ENCODE measurements around the gene PPARG.

The PPARG gene

DNA sequence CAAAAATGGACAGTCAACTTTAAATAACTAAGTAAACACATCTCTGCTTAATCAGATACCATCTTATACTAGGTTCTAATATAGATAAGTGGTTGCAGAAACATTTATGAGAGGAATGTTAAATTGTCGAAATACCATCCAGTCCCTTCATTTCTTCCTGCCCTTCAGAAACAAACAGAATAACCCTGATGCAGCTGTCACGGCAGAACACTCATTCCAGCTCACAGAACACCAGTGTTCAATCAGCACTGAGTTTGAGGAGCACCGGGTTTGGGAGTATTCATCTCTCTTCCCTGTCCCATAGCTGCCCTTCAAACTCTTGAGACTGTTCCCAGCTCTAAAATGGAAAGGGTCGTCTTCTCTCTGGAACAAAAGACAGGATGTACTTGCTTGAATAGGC, 134.3 kb downstream of the PPARG start:
- in situ Hi-C loops (cut with HindIII; ENCODE audit: low sequenced_read_pairs): no loop called here
- no peak overlapping the region for H3K4me3 ChIP-seq (ENCODE audit: low read depth, low read length)
- no peak for TF ChIP-seq CTCF (IDR thresholded peaks at IDR 0.05; ENCODE audit: low read depth, low read length, missing control alignments)
- no peak for DNase-seq (ENCODE audit: low read depth)

DNA sequence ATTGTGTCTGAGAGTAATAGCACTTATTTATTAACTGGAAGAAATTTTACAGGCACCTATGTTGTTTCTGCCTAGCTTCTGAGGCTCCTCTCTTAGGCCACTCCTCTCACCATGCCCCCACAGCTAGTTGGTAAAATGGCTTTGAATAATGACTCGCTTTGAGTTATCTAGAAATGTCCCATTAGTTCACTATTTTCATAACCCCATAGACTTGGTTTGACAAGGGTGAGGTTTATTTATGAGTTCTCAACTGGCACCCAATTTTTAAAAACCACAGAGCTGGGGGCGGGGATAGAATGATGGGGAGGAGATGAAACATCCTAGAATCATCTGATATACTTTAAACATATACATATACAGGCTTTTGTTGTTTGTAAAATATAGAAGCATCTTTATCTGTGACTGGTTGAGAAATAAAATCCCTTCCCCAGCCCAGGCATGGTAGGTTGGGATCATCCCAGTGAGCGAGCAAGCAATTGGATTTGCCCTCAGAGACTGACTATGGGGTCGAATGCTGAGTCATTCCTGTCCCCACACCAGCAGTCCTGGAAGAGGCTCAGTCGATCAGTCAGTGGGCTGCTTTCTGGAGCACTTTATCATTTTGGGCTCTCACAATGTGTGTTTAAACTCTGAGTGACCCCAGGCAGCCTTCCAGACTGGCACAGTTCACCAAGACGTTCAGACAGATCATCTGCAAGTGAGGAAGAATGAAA, 135.2 kb downstream of the PPARG start:
- in situ Hi-C loops (cut with HindIII; ENCODE audit: low sequenced_read_pairs): no loop called here
- DNase-seq (ENCODE audit: low read depth): no peak
- no peak for TF ChIP-seq CTCF (IDR thresholded peaks at IDR 0.05; ENCODE audit: low read depth, low read length, missing control alignments)
- H3K4me3 ChIP-seq (ENCODE audit: low read depth, low read length): no peak overlapping the region

DNA sequence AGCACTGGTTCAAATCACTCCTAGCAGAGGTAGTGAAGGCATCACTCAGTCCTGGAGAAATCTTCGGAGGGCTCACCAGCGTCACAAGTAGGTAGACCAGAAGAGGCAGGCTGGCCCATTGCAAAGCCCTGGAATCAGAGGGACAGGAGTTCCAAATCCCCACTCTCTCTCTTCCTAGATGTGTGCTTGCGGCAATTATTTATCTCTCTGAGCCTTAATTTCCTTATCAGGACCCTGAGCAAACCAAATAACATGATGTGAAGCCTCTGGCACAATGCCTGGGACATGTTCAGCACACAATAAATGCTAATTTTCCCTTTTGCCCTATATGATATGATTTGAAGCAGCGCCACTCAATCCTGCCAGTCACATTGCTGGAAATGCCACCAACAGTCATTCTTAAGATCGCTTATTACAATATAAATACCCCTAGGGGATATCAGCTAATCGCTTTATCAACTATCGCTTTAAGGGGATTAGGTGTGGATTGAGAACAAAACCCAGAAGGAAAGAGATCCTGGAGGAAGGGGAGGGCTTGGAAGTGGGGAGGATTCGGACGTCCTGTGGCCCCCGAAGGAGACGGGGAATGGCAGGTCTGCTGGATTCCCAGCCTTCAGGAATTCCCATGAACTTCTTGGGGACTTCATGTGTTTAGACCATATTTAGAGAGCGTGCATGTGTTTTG, 135.9 kb downstream of the PPARG start:
- no peak for DNase-seq (ENCODE audit: low read depth)
- no peak overlapping the region for H3K4me3 ChIP-seq (ENCODE audit: low read depth, low read length)
- TF ChIP-seq CTCF (IDR thresholded peaks at IDR 0.05; ENCODE audit: low read depth, low read length, missing control alignments): no peak
- in situ Hi-C loops (cut with HindIII; ENCODE audit: low sequenced_read_pairs): loop anchor here (5.0 kb wide), 1 partner anchor 87 kb away; no protein-coding TSS in a partner anchor

GRCh38 chr3:12425850-12426579, 137.1 kb downstream of the PPARG start:
- no peak for TF ChIP-seq CTCF (IDR thresholded peaks at IDR 0.05; ENCODE audit: low read depth, low read length, missing control alignments)
- in situ Hi-C loops (cut with HindIII; ENCODE audit: low sequenced_read_pairs): loop anchor here (5.0 kb wide), 1 partner anchor 89 kb away; no protein-coding TSS in a partner anchor
- H3K4me3 ChIP-seq (ENCODE audit: low read depth, low read length): no peak overlapping the region
- no peak for DNase-seq (ENCODE audit: low read depth)

DNA sequence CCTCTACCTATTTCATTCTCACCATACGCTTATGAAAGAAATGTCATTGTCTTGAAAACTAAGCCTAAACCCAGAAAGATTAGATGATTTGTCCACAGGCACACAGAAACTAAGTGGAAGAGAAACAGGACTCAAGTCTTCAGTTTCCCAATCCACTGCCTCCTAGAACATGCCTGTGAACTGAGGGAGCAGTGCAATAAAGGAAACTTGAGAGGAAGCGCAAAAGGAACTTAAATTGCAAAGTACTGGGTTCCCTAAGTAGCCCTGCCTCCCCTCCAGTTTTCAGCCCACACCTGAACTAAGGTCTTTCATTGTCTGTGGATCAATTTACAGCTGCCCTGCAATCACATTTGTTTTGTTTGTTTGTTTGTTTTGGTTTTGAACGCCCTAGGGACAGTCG, 138.7 kb downstream of the PPARG start:
- DNase-seq (ENCODE audit: low read depth): no peak
- TF ChIP-seq CTCF (IDR thresholded peaks at IDR 0.05; ENCODE audit: low read depth, low read length, missing control alignments): no peak
- H3K4me3 ChIP-seq (ENCODE audit: low read depth, low read length): no peak overlapping the region
- in situ Hi-C loops (cut with HindIII; ENCODE audit: low sequenced_read_pairs): loop anchor here (5.0 kb wide), 1 partner anchor 90 kb away; no protein-coding TSS in a partner anchor

DNA sequence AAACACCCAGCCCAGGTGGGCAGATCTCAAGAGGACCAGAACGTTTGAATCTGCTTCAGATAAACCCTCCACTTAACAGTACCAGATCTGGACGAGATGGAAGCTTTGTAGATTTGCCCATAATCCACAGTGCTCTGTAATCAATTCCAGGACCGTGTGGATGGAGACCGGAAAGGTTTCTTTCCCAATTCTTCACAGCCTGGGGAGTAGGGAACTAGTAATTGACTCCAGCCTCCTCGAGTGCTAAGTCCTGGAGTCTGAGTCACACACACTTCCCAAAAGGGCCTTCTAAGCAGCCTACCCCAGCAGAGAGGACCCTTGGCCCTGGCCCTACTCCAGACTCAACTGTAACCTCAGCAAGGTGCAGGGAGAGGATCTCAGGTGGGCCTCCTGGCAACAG, 139.3 kb downstream of the PPARG start:
- no peak overlapping the region for H3K4me3 ChIP-seq (ENCODE audit: low read depth, low read length)
- in situ Hi-C loops (cut with HindIII; ENCODE audit: low sequenced_read_pairs): loop anchor here (5.0 kb wide), 1 partner anchor 91 kb away; no protein-coding TSS in a partner anchor
- no peak for DNase-seq (ENCODE audit: low read depth)
- TF ChIP-seq CTCF (IDR thresholded peaks at IDR 0.05; ENCODE audit: low read depth, low read length, missing control alignments): no peak

Measured in astrocyte of the cerebellum (primary cell).